B cell (primary cell): Measurements from ENCODE around the gene ZNF362.

Experiments used
- CTCF ChIP-seq: fragments of 200-600 bp; IDR thresholded peaks from one replicate; pipeline ENCODE4 v1.8.0; 2022; ENCODE audit warnings: antibody characterized with exemption, mild to moderate bottlenecking
- EZH2 ChIP-seq: IDR thresholded peaks from 2 replicates; pipeline ENCODE4 v1.6.1; 2012; ENCODE audit warnings: borderline replicate concordance, low read depth, mild to moderate bottlenecking, moderate library complexity, low read length; ENCODE audit not compliant: insufficient read depth, poor library complexity, severe bottlenecking

GRCh38 chr1:33267468-33268205 is 11.3 kb downstream of the ZNF362 start:
- TF ChIP-seq EZH2 (no peak), CTCF (no peak)
